IPS-15b (cell line): ENCODE measurements around the gene NIPBL.
A peak's percentile ranks its signal among the peaks of the same experiment; 100 is the strongest.

ENCODE experiments used
- H3K27me3 ChIP-seq: one replicate; pipeline ENCODE4 v1.6.1; 2013; ENCODE audit warnings: low read length; ENCODE audit not compliant: control insufficient read depth, insufficient read depth
- H3K36me3 ChIP-seq: one replicate; pipeline ENCODE4 v1.6.1; 2013; ENCODE audit warnings: low read length; ENCODE audit not compliant: control insufficient read depth, insufficient read depth
- H3K4me1 ChIP-seq: one replicate; pipeline ENCODE4 v1.6.1; 2013; ENCODE audit warnings: mild to moderate bottlenecking, low read length; ENCODE audit not compliant: control insufficient read depth, insufficient read depth
- H3K4me3 ChIP-seq: one replicate; pipeline ENCODE4 v1.5.1; 2013; ENCODE audit warnings: low read depth, low read length
- H3K9ac ChIP-seq: one replicate; pipeline ENCODE4 v1.6.1; 2013; ENCODE audit warnings: low read depth, mild to moderate bottlenecking, low read length
- H3K9me3 ChIP-seq: one replicate; pipeline ENCODE4 v1.6.1; 2013; ENCODE audit warnings: mild to moderate bottlenecking, low read length; ENCODE audit not compliant: control insufficient read depth, insufficient read depth

NIPBL gene

GRCh38 chr5:36861871-36862270 is 14.7 kb upstream of the NIPBL start:
- Histone ChIP-seq H3K4me3 (no peak overlapping the region), H3K9me3 (no peaks in the 10 kb centered on the region)

GRCh38 chr5:36870399-36871040 is 6.0 kb upstream of the NIPBL start:
- Histone ChIP-seq H3K9ac (no peak overlapping the region), H3K27me3 (no peaks in the 10 kb centered on the region), H3K4me1 (peaks cover 6% of the 10 kb centered on the region), H3K36me3 (no peaks in the 10 kb centered on the region), H3K9me3 (no peaks in the 10 kb centered on the region), H3K4me3 (no peak overlapping the region)

More at GRCh38 chr5:36861871-36862270, 14.7 kb upstream of the NIPBL start:
- Histone ChIP-seq H3K27me3 (no peaks in the 10 kb centered on the region), H3K36me3 (no peaks in the 10 kb centered on the region), H3K4me1 (no peaks in the 10 kb centered on the region), H3K9ac (no peak overlapping the region)

- H3K4me1 ChIP-seq = peaks cover 6% of the 10 kb centered on the region
- H3K27me3 ChIP-seq = no peaks in the 10 kb centered on the region
- H3K36me3 ChIP-seq = no peaks in the 10 kb centered on the region
- no peaks in the 10 kb centered on the region for H3K9me3 ChIP-seq
- peak overlapping the region; percentile 98 for H3K4me3 ChIP-seq
- H3K9ac ChIP-seq = no peak overlapping the region
Measured at GRCh38 chr5:36874465-36874864, 2.1 kb upstream of the NIPBL start.

- Histone ChIP-seq H3K4me1 (peaks cover 6% of the 10 kb centered on the region), H3K9me3 (no peaks in the 10 kb centered on the region), H3K36me3 (no peaks in the 10 kb centered on the region), H3K27me3 (no peaks in the 10 kb centered on the region), H3K9ac (peak overlapping the region; percentile 87), H3K4me3 (peak overlapping the region; percentile 98)
Measured at GRCh38 chr5:36875051-36875789, 1.3 kb upstream of the NIPBL start.

GRCh38 chr5:36875790-36876298 is 725 bp upstream of the NIPBL start:
- Histone ChIP-seq H3K4me1 (peaks cover 8% of the 10 kb centered on the region), H3K9ac (peak overlapping the region; percentile 87)

GRCh38 chr5:36876965-36877666 is 547 bp downstream of the NIPBL start:
- peaks cover 11% of the 10 kb centered on the region for H3K4me1 ChIP-seq
- peak overlapping the region; percentile 98 for H3K4me3 ChIP-seq
- H3K9ac ChIP-seq = peak overlapping the region; percentile 87
- H3K27me3 ChIP-seq = no peaks in the 10 kb centered on the region
- no peaks in the 10 kb centered on the region for H3K36me3 ChIP-seq
- H3K9me3 ChIP-seq = no peaks in the 10 kb centered on the region

More at GRCh38 chr5:36875790-36876298, 725 bp upstream of the NIPBL start:
- peak overlapping the region; percentile 98 for H3K4me3 ChIP-seq
- H3K9me3 ChIP-seq = no peaks in the 10 kb centered on the region
- no peaks in the 10 kb centered on the region for H3K36me3 ChIP-seq
- no peaks in the 10 kb centered on the region for H3K27me3 ChIP-seq

GRCh38 chr5:36877667-36878391 is 1.3 kb downstream of the NIPBL start:
- peaks cover 15% of the 10 kb centered on the region for H3K4me1 ChIP-seq
- no peaks in the 10 kb centered on the region for H3K27me3 ChIP-seq
- no peaks in the 10 kb centered on the region for H3K36me3 ChIP-seq
- peak overlapping the region; percentile 87 for H3K9ac ChIP-seq
- no peaks in the 10 kb centered on the region for H3K9me3 ChIP-seq
- H3K4me3 ChIP-seq = peak overlapping the region; percentile 98

- H3K4me3 ChIP-seq = peak overlapping the region; percentile 98
- H3K4me1 ChIP-seq = peaks cover 15% of the 10 kb centered on the region
- H3K9ac ChIP-seq = peak overlapping the region; percentile 1
- H3K9me3 ChIP-seq = no peaks in the 10 kb centered on the region
- no peaks in the 10 kb centered on the region for H3K27me3 ChIP-seq
- H3K36me3 ChIP-seq = no peaks in the 10 kb centered on the region
Measured at GRCh38 chr5:36878392-36879082, 2.0 kb downstream of the NIPBL start.

GRCh38 chr5:36879274-36880033 is 2.9 kb downstream of the NIPBL start:
- Histone ChIP-seq H3K4me3 (peak overlapping the region; percentile 98), H3K27me3 (no peaks in the 10 kb centered on the region), H3K9ac (peak overlapping the region; percentile 1), H3K4me1 (peaks cover 14% of the 10 kb centered on the region), H3K36me3 (no peaks in the 10 kb centered on the region), H3K9me3 (no peaks in the 10 kb centered on the region)

GRCh38 chr5:36880761-36881160 is 4.2 kb downstream of the NIPBL start:
- no peak overlapping the region for H3K4me3 ChIP-seq
- no peak overlapping the region for H3K9ac ChIP-seq
- peaks cover 3% of the 10 kb centered on the region for H3K36me3 ChIP-seq
- H3K4me1 ChIP-seq = peaks cover 9% of the 10 kb centered on the region
- H3K27me3 ChIP-seq = no peaks in the 10 kb centered on the region
- H3K9me3 ChIP-seq = no peaks in the 10 kb centered on the region
